ENCODE results near the gene NPY4R. TPM values are rescaled to one million over a fixed set of nuclear protein-coding genes. Genes with fewer than 3 reads are reported as not detected.

Gene NPY4R
- total RNA-seq, 2 donors from 2014 or later = not detected

Other genes starting within 250 kb of the NPY4R start
- not detected for gene ANTXRL, start 179.0 kb downstream of the NPY4R start, total RNA-seq
- 10 to 100 TPM; 12.5 to 44.2 TPM for gene ANXA8L1, start 90.2 kb downstream of the NPY4R start, total RNA-seq
- under 1 TPM; 0.26 to 0.67 TPM for gene GPRIN2, start 90.7 kb upstream of the NPY4R start, total RNA-seq
- gene SYT15, start 113.2 kb upstream of the NPY4R start, total RNA-seq = 1 to 10 TPM; 1.5 to 2.7 TPM

Data from right atrium auricular region (tissue), 2 donors.